ENCODE data around the gene UBR2. TPM values are rescaled to one million over a fixed set of nuclear protein-coding genes. Genes with fewer than 3 reads are reported as not detected.

UBR2 gene
- total and polyA plus RNA-seq, 9 of the 15 experiments (the other 6 are each of a cell fraction or from before 2014, with no cell fraction given): 9.1 to 38.9 (median 23.4) TPM

- H3K4me2 ChIP-seq (ENCODE audit: insufficient read depth, low read length): no peak overlapping the region
- H3K27me3 ChIP-seq (ENCODE audit: control insufficient read depth in 2 of 2, insufficient read depth in 2 of 2, low read length in 2 of 2): no peaks in the 10 kb centered on the region
- H3K9me1 ChIP-seq (ENCODE audit: control insufficient read depth, insufficient read depth, low read length): no peaks in the 10 kb centered on the region
- no peak for ATAC-seq
- H2AFZ ChIP-seq (ENCODE audit: low read depth, low read length): no peak overlapping the region
- H3K79me2 ChIP-seq (ENCODE audit: control insufficient read depth, insufficient read depth, low read length): no peaks in the 10 kb centered on the region
- 76% methylated on average over 3 of the region's 3 CpGs for WGBS (ENCODE audit: insufficient coverage, low coverage, missing lambda C conversion rate)
- no TSS peak for BruUV-seq (replicated peaks)
- POLR2A ChIA-PET: no interaction called here
- H3K36me3 ChIP-seq (ENCODE audit: control insufficient read depth, insufficient read depth, low read length): peaks cover 63% of the 10 kb centered on the region
- H3K4me1 ChIP-seq (replicated peaks in 1 of 2; ENCODE audit: control insufficient read depth in 2 of 2, insufficient read depth in 2 of 2, low read length in 2 of 2): no peaks in the 10 kb centered on the region
- no peaks in the 10 kb centered on the region for H4K20me1 ChIP-seq (replicated peaks; ENCODE audit: control insufficient read depth, insufficient read depth, low read length)
- CTCF ChIA-PET (ENCODE audit: low intra/inter-chr PET ratio): no interaction called here
- TF ChIP-seq CEBPB (tag; IDR thresholded peaks at IDR 0.05): peak; percentile 73
- TF ChIP-seq ZNF184 (CRISPR knock-in tag; IDR thresholded peaks at IDR 0.05): no peak
- no peak for TF ChIP-seq MCM2 (IDR thresholded peaks at IDR 0.05; ENCODE audit: low read depth)
- TF ChIP-seq RBM22 (IDR thresholded peaks at IDR 0.05; ENCODE audit: low read depth, low read length, poor library complexity, severe bottlenecking): no peak
- no peak for TF ChIP-seq YY1 (IDR thresholded peaks at IDR 0.05; ENCODE audit: borderline replicate concordance in 1 of 3, control insufficient read depth in 1 of 3, extremely low read depth in 1 of 3, insufficient read depth in 3 of 3, insufficient read length in 1 of 3, insufficient replicate concordance in 2 of 3, low read depth in 1 of 3, low read length in 2 of 3)
- TF ChIP-seq ZNF586 (CRISPR knock-in tag; conservative IDR thresholded peaks at IDR 0.05): no peak
- no peak for TF ChIP-seq PHB2 (IDR thresholded peaks at IDR 0.05; ENCODE audit: low read depth)
- no peak for TF ChIP-seq FOXP4 (CRISPR knock-in tag; IDR thresholded peaks at IDR 0.05; ENCODE audit: borderline replicate concordance)
- TF ChIP-seq CEBPG (CRISPR knock-in tag; IDR thresholded peaks at IDR 0.05): no peak
- peak; percentile 40 to 42; a peak in 1 of 4 replicates for TF ChIP-seq CEBPG (tag; conservative IDR thresholded peaks at IDR 0.05 in 1 of 2, IDR thresholded peaks at IDR 0.05 in 1 of 2)
- no peak for TF ChIP-seq CREB3 (tag; conservative IDR thresholded peaks at IDR 0.05; ENCODE audit: low read depth)
- TF ChIP-seq SRSF3 (IDR thresholded peaks at IDR 0.05; ENCODE audit: insufficient read depth, low read length): no peak
- H3K4me3 ChIP-seq: no peak overlapping the region
- no peak overlapping the region for H3K9ac ChIP-seq (ENCODE audit: insufficient read depth in 1 of 2, low read depth in 2 of 2, low read length in 2 of 2)
- no peak for FAIRE-seq
- H3K9me3 ChIP-seq (replicated peaks; ENCODE audit: control insufficient read depth, insufficient read depth, low read depth, low read length): no peaks in the 10 kb centered on the region
- in situ Hi-C loops (cut with MboI): no loop called here
- H3K27ac ChIP-seq (ENCODE audit: extremely low read depth, low read depth, low read length): no peak overlapping the region
- intact Hi-C loops (cut with micrococcal nuclease): no loop called here
- no peak for DNase-seq (ENCODE audit: extremely low read depth in 1 of 4, low spot score in 3 of 4)
Measured at GRCh38 chr6:42644211-42644610, 80.4 kb downstream of the UBR2 start.
